Cardiac ventricle fibroblast (primary cell): Measurements from ENCODE around the gene MRPL45. TPM values are rescaled to one million over a fixed set of nuclear protein-coding genes. Genes with fewer than 3 reads are reported as not detected.

Experiments used
- total RNA-seq: library from RNA; depleted of rRNA; stranded (reverse); fragments of >200 nt; gene quantifications from 2 replicates; pipeline ENCODE4 v1.2.3, GENCODE V29; 2015

MRPL45 gene
- 28.2 and 33.1 TPM in 2 replicates for total RNA-seq

DNA sequence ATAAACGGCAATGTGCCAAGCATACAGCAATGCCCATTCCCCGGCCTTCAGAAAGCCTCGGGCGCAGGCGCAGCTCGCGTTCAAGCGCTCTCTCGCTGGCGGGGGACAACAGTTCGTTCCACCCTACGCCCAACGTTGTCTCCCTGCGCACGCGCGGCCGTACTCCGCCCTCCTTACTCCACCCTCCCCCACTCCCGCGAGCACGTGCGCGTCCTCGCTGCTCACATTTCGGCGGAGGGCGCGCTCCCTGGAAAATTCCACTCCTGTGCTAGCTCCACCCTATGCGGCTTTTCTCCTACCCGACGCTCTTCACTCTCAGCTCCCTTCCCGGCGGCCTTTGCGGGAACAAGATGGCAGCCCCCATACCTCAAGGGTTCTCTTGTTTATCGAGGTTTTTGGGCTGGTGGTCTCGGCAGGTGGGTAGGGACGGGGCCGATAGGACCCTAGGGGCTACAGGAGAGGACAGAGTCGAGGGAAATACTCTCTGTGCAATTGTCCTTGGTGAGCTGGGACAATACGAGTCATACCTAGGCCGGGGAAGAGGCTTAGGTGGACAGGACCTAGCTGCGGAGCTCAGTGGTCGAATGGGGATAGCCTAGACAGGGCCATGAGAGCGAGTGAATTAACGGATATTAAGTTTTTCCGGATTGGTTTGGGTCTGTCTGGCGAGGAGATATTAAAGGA is at the start of gene MRPL45:
TSS of gene MRPL45 (plus strand) at position 335 of the 684 bp plus-strand sequence. CDS start at position 351, 16 bp downstream.

DNA sequence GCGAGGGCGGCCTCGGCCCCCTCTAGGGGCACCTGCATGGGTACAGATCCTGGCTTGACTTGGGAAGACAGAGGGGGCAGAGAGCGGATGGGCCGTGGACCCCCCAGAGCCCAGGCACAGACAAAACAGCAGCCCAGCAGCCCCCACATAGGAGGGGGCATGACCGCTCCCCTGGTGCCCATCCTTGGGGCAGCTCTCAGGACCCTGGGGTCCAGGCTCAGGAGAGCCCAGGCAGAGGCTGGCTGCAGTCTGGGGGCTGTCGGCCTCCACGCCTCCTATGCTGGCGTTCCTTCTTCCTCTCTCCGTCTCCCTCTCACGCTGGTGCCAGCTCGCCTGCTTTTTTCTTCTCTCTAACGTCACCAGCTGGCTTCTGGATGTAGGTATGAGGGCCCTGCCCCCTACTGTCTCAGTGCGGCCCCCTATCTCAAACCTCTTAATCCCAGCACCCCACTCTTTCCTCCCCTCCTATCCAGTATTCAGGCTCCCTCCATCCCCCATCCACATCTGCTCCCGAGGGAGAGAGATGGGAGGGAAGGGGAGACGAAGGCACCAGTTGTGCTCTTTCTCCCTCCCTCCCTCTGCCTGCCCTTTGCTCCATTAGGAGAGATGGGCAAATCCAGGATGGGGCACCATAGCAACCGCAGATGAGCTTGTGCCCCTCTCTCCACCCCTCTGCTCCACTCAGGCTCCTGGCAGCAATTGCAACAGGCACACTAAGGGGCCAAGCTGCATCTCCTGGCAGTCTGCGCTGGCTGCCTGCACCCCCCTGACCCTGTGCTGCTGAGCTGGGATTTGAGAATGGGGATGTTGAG is 46.8 kb downstream of the MRPL45 start, which contains the start of gene GPR179:
TSS of gene GPR179 (minus strand) at position 349 of the 812 bp plus-strand sequence. CDS start at position 182, 167 bp downstream.

DNA sequence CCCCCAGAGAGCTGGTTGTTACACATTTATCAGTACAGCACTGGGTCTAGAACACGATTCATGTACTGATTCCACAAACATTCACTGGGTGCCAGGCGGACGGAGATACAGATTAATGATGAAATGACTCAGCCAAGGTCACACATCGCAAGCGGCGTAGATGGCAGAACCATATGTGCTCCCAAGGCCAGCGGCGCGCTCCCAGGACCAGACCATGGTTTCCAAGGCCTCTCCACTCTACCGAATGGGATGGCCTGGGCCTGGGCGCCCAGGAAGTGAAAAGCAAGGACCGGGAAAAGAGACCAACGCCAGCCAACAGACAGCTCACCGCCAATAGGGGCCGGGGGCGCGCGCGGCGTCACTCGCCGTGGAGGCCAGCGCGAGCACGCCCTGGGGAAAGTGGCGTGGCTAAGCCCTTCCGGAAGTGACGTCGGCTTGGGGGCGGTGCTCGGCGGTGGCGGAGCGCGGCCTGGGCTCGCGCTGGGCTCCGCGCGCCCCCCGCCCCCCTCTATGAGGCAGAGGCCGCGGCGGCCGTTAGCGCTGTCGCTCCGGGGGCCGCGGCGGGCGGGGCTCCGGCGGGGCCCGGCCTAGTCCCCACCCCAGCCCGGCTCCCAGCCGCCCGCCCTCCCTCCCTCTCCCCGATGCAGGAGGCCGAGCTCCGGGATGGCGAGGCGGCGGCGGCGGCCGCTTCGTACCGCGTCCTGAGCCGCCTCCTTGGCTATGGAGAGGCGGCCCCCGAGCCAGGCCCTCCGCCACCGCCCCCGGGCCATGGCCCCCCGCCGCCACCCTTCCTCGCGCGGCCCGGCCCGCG is 54.6 kb downstream of the MRPL45 start, which contains the start of gene SOCS7:
TSS of gene SOCS7 (plus strand) at position 433 of the 811 bp plus-strand sequence. CDS start at position 642, 209 bp downstream.

Other genes with a start within 250 kb of the MRPL45 start
- gene TBC1D3C, start 228.5 kb upstream of the MRPL45 start, total RNA-seq: not detected in 2 replicates
- gene TBC1D3E, start 169.2 kb upstream of the MRPL45 start, total RNA-seq: not detected in 2 replicates
- gene TBC1D3, start 104.6 kb upstream of the MRPL45 start, total RNA-seq: not detected in 2 replicates
- not detected in 2 replicates for gene GPR179, start 46.8 kb downstream of the MRPL45 start, total RNA-seq
- 6.7 and 7.1 TPM in 2 replicates for gene SOCS7, start 54.7 kb downstream of the MRPL45 start, total RNA-seq
- 33.9 and 59.3 TPM in 2 replicates for gene ARHGAP23, start 131.3 kb downstream of the MRPL45 start, total RNA-seq